Mesenteric fat pad (tissue), 1 donor: Measurements from ENCODE around the gene GPR152. TPM values are rescaled to one million over a fixed set of nuclear protein-coding genes. Genes with fewer than 3 reads are reported as not detected.
"Not testable (repeated sequence)": the region's sequence is repeated elsewhere in the genome, so short reads cannot be mapped to it uniquely, and the experiment has no call there.

Experiments
- DNase-seq: peaks from one replicate; pipeline ENCODE4 v3.0.0-alpha.2; 2020; ENCODE audit warnings: low spot score
- total RNA-seq: library from RNA; stranded (reverse); fragmentation: NEBNext Ultra II Directional; extraction: Animal tissue kit (Norgen Biotek cat#: 25700); gene quantifications from one replicate; pipeline ENCODE4 v1.2.1, GENCODE V29; 2021
- donor health status: DM: yes; HTN: yes; CAD: no.

The GPR152 gene
- total RNA-seq, 1 donor from 2014 or later, result not detected

- DNase-seq, result no peak
Measured at GRCh38 chr11:67412495-67413179, 39.9 kb downstream of the GPR152 start.

GRCh38 chr11:67411785-67412152 is 40.8 kb downstream of the GPR152 start:
- DNase-seq, result no peak

- DNase-seq, result no peak
Measured at GRCh38 chr11:67410984-67411784, 41.3 kb downstream of the GPR152 start.

- no peak for DNase-seq
Measured at GRCh38 chr11:67410369-67410831, 42.1 kb downstream of the GPR152 start.

- no peak for DNase-seq
Measured at GRCh38 chr11:67409781-67410368, 42.7 kb downstream of the GPR152 start.

GRCh38 chr11:67409261-67409666 is 43.3 kb downstream of the GPR152 start:
- DNase-seq, result no peak

GRCh38 chr11:67408437-67409200 is 43.9 kb downstream of the GPR152 start:
- DNase-seq, result no peak

- no peak for DNase-seq
Measured at GRCh38 chr11:67407688-67408163, 44.8 kb downstream of the GPR152 start.

GRCh38 chr11:67406969-67407687 is 45.4 kb downstream of the GPR152 start:
- DNase-seq, result no peak

GRCh38 chr11:67406420-67406968 is 46.0 kb downstream of the GPR152 start:
- DNase-seq, result no peak

- no peak for DNase-seq
Measured at GRCh38 chr11:67405688-67406339, 46.7 kb downstream of the GPR152 start.

GRCh38 chr11:67405196-67405567 is 47.3 kb downstream of the GPR152 start:
- no peak for DNase-seq

- no peak for DNase-seq
Measured at GRCh38 chr11:67404515-67405195, 47.9 kb downstream of the GPR152 start.

- DNase-seq, result not testable (repeated sequence)
Measured at GRCh38 chr11:67403085-67403484, 49.4 kb downstream of the GPR152 start.

GRCh38 chr11:67402192-67402839 is 50.2 kb downstream of the GPR152 start:
- DNase-seq, result not testable (repeated sequence)

GRCh38 chr11:67401495-67402191 is 50.9 kb downstream of the GPR152 start, which contains the start of gene PPP1CA:
Gene PPP1CA, minus strand, starts transcription at chr11:67401858. Its CDS starts 76 bp downstream, at chr11:67401782.
- DNase-seq, result peak; percentile 98
